AG04449 (cell line): ENCODE measurements around the gene PMM2.
A peak's percentile ranks its signal among the peaks of the same experiment; 100 is the strongest.
"Not testable (repeated sequence)": the region's sequence is repeated elsewhere in the genome, so short reads cannot be mapped to it uniquely, and the experiment has no call there.

Experiments
- CTCF ChIA-PET: fragments of 350-600 bp; formaldehyde crosslinking; extraction: SDS; loops from one replicate; lab custom pipeline; 2021; ENCODE audit warnings: antibody characterized with exemption; lab: Yijun Ruan, JAX
- POLR2A ChIA-PET: fragments of 400-600, 350-600 bp; formaldehyde crosslinking; extraction: SDS; loops from one replicate; lab custom pipeline; 2020; ENCODE audit warnings: antibody characterized with exemption, inconsistent platforms; lab: Yijun Ruan, JAX
- DNase-seq: peaks from one replicate; pipeline ENCODE4 v3.0.0-alpha.2; 2010; ENCODE audit warnings: low read depth, low spot score
- H3K4me3 ChIP-seq: 2 replicates; pipeline ENCODE4 v1.5.1; 2011; ENCODE audit warnings: low read depth, mild to moderate bottlenecking, control low read depth, low read length
- CTCF ChIP-seq: IDR thresholded peaks from one replicate; pipeline ENCODE4 v1.5.1; 2011; ENCODE audit warnings: mild to moderate bottlenecking, moderate library complexity, low read length, control low read depth, inconsistent platforms; ENCODE audit not compliant: insufficient read depth; ENCODE audit errors: missing control alignments

The PMM2 gene

GRCh38 chr16:8798535-8799157 is 1.0 kb downstream of the PMM2 start:
- ChIA-PET CTCF (interaction anchor here (1.7 to 15.9 kb wide), 5 partner anchors 12 to 231 kb away, joined by 5 to 342 read pairs (median 10); no protein-coding TSS in a partner anchor), POLR2A (interaction anchor here (0.7 kb wide), 1 partner anchor 8 kb away, joined by 3 read pairs; no protein-coding TSS in a partner anchor)
- TF ChIP-seq CTCF, result no peak
- H3K4me3 ChIP-seq, result peak overlapping the region; percentile 98
- DNase-seq, result no peak

GRCh38 chr16:8801701-8802100 is 4.1 kb downstream of the PMM2 start:
- TF ChIP-seq CTCF, result no peak
- no peak overlapping the region for H3K4me3 ChIP-seq
- ChIA-PET CTCF (interaction anchor here (1.0 to 2.0 kb wide), 4 partner anchors 9 to 140 kb away, joined by 4 to 17 read pairs (median 8); no protein-coding TSS in a partner anchor), POLR2A (interaction anchor here (1.2 kb wide), 1 partner anchor 27 kb away, joined by 3 read pairs; no protein-coding TSS in a partner anchor)
- no peak for DNase-seq

GRCh38 chr16:8803733-8804132 is 6.1 kb downstream of the PMM2 start:
- CTCF ChIA-PET, result interaction anchor here (0.7 to 1.2 kb wide), 2 partner anchors 77 to 142 kb away, joined by 3 read pairs; no protein-coding TSS in a partner anchor
- POLR2A ChIA-PET, DNase-seq, H3K4me3 ChIP-seq: not testable (repeated sequence)

GRCh38 chr16:8804313-8804712 is 6.7 kb downstream of the PMM2 start:
- DNase-seq, result no peak
- TF ChIP-seq CTCF, result no peak
- ChIA-PET POLR2A (no interaction called here), CTCF (no interaction called here)
- no peak overlapping the region for H3K4me3 ChIP-seq

GRCh38 chr16:8806272-8806983 is 8.8 kb downstream of the PMM2 start:
- POLR2A ChIA-PET, result interaction anchor here (0.7 to 1.4 kb wide), 2 partner anchors 8 to 13 kb away, joined by 3 read pairs; no protein-coding TSS in a partner anchor
- no peak for TF ChIP-seq CTCF
- H3K4me3 ChIP-seq, result no peak overlapping the region
- CTCF ChIA-PET, result interaction anchor here (1.0 to 1.5 kb wide), 3 partner anchors 15 to 73 kb away, joined by 3 to 5 read pairs (median 3); no protein-coding TSS in a partner anchor
- no peak for DNase-seq

GRCh38 chr16:8807189-8807588 is 9.6 kb downstream of the PMM2 start:
- H3K4me3 ChIP-seq, result no peak overlapping the region
- no peak for DNase-seq
- ChIA-PET POLR2A (interaction anchor here (1.4 kb wide), 1 partner anchor 9 kb away, joined by 3 read pairs; no protein-coding TSS in a partner anchor), CTCF (no interaction called here)
- no peak for TF ChIP-seq CTCF
